Endothelial cell of hepatic sinusoid (primary cell): ENCODE measurements around the gene PTP4A2.
"Not testable (repeated sequence)": the region's sequence is repeated elsewhere in the genome, so short reads cannot be mapped to it uniquely, and the experiment has no call there.

Source experiments
- in situ Hi-C: cut with HindIII; loops from 2 replicates; pipeline ENCODE4 v1.10.0; 2017; ENCODE audit warnings: low sequenced_read_pairs

PTP4A2 gene

GRCh38 chr1:31897526-31898100, 40.6 kb downstream of the PTP4A2 start:
- in situ Hi-C loops: no loop called here

GRCh38 chr1:31895474-31896198, 42.5 kb downstream of the PTP4A2 start:
- in situ Hi-C loops: not testable (repeated sequence)

GRCh38 chr1:31891280-31891679, 46.9 kb downstream of the PTP4A2 start:
- in situ Hi-C loops: no loop called here

- in situ Hi-C loops: no loop called here
Measured at GRCh38 chr1:31888291-31888690, 49.9 kb downstream of the PTP4A2 start.

- in situ Hi-C loops: no loop called here
Measured at GRCh38 chr1:31886866-31887265, 51.3 kb downstream of the PTP4A2 start.

GRCh38 chr1:31885851-31886250, 52.3 kb downstream of the PTP4A2 start:
- in situ Hi-C loops: no loop called here

GRCh38 chr1:31883357-31883942, 54.7 kb downstream of the PTP4A2 start:
- in situ Hi-C loops: no loop called here

- in situ Hi-C loops: no loop called here
Measured at GRCh38 chr1:31881688-31882000, 56.5 kb downstream of the PTP4A2 start.

- in situ Hi-C loops: no loop called here
Measured at GRCh38 chr1:31880957-31881687, 57.0 kb downstream of the PTP4A2 start.

- in situ Hi-C loops: no loop called here
Measured at GRCh38 chr1:31879981-31880608, 58.1 kb downstream of the PTP4A2 start.

GRCh38 chr1:31878058-31878457, 60.1 kb downstream of the PTP4A2 start:
- in situ Hi-C loops: no loop called here

GRCh38 chr1:31877544-31877943, 60.6 kb downstream of the PTP4A2 start:
- in situ Hi-C loops: no loop called here

- in situ Hi-C loops: no loop called here
Measured at GRCh38 chr1:31875636-31876236, 62.4 kb downstream of the PTP4A2 start.

GRCh38 chr1:31874942-31875341, 63.2 kb downstream of the PTP4A2 start:
- in situ Hi-C loops: no loop called here

- in situ Hi-C loops: no loop called here
Measured at GRCh38 chr1:31872658-31873636, 65.2 kb downstream of the PTP4A2 start.

- in situ Hi-C loops: no loop called here
Measured at GRCh38 chr1:31871703-31872102, 66.5 kb downstream of the PTP4A2 start.

GRCh38 chr1:31870086-31870736, 68.0 kb downstream of the PTP4A2 start:
- in situ Hi-C loops: no loop called here

- in situ Hi-C loops: no loop called here
Measured at GRCh38 chr1:31869449-31869848, 68.7 kb downstream of the PTP4A2 start.

GRCh38 chr1:31868862-31869261, 69.3 kb downstream of the PTP4A2 start:
- in situ Hi-C loops: no loop called here
